ENCODE data around the gene CARNS1. TPM values are rescaled to one million over a fixed set of nuclear protein-coding genes. Genes with fewer than 3 reads are reported as not detected.
A peak's percentile ranks its signal among the peaks of the same experiment; 100 is the strongest.
"Not testable (repeated sequence)": the region's sequence is repeated elsewhere in the genome, so short reads cannot be mapped to it uniquely, and the experiment has no call there.

The CARNS1 gene
- total and polyA plus RNA-seq, 4 donors, result 8.6 to 38.6 (median 25.7) TPM

DNA sequence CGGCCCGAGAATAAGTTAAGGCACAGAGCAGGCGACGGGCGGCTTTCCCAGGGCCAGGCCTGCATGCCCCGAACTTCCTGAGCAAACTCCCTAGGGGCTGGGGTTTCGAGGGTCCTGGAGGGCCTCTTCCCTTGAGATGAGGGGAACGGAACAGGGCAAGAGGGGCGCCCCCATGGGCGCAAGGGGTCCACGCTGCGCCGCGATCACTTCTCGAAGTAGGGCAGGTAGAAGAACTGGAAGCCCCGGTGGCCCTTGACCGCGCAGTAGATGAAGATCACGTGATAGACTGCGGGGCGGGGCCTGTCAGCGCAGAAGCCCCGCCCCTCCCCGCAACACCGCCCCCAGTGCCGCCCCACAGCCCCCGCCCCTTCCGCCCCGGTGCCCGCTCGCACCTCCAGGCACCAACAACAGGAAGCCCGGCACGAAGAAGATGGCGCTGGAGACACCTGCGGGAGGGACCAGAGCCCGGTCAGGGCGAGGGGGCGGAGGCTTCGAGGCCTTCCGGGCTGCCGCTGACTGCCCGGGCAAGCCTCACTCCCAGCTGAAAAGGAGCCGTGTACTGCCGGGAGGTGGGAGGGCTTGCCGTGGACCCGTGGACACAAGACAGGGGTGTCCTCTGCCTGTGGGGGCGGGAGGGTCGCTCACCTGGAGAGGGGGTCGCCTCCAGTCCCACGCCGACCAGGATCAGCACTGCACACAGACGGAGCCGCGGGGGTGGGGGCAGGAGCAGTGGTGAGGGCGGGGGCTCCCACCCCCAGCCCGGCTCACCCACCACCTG is 49.1 kb downstream of the CARNS1 start:
- Histone ChIP-seq H3K27ac (ENCODE audit: low read depth, low read length) (peak overlapping the region; percentile 69), H3K4me1 (ENCODE audit: control insufficient read depth, insufficient read depth, low read length) (peaks cover 46% of the 10 kb centered on the region), H3K36me3 (ENCODE audit: control insufficient read depth, insufficient read depth, low read length) (peaks cover 19% of the 10 kb centered on the region), H3K4me3 (ENCODE audit: low read depth, low read length) (peak overlapping the region; percentile 68), H3K27me3 (ENCODE audit: control insufficient read depth, insufficient read depth, low read length) (no peaks in the 10 kb centered on the region), H3K9me3 (ENCODE audit: control insufficient read depth, insufficient read depth, low read length) (no peaks in the 10 kb centered on the region)
- 10% methylated on average over 41 of the region's 56 CpGs for WGBS (ENCODE audit: insufficient coverage)
- peak; percentile 28 to 93 (median 50) for DNase-seq (ENCODE audit: low read depth in 4 of 6, low spot score in 6 of 6)

DNA sequence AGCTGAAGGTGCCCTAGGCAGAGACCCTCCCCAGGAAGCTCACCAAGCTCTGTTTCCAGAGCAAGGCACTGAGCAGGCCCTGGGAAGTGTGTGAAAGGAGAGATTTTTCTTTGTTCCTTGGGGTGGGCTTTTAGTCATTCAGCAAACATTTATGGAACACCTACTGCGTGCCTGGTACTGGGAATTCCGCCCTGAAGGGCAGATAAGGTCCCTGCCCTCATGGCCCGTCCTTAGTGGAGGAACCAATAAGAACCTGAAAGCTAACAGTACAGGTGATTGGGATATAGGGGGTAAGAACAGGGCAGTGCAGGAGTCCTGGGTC is 49.7 kb downstream of the CARNS1 start:
- Histone ChIP-seq H3K36me3 (ENCODE audit: control insufficient read depth, insufficient read depth, low read length) (peaks cover 19% of the 10 kb centered on the region), H3K4me3 (ENCODE audit: low read depth, low read length) (peak overlapping the region; percentile 68), H3K9me3 (ENCODE audit: control insufficient read depth, insufficient read depth, low read length) (no peaks in the 10 kb centered on the region), H3K27ac (ENCODE audit: low read depth, low read length) (peak overlapping the region; percentile 69), H3K27me3 (ENCODE audit: control insufficient read depth, insufficient read depth, low read length) (no peaks in the 10 kb centered on the region), H3K4me1 (ENCODE audit: control insufficient read depth, insufficient read depth, low read length) (peaks cover 49% of the 10 kb centered on the region)
- no peak for DNase-seq (ENCODE audit: low read depth in 4 of 6, low spot score in 6 of 6)
- 65% methylated on average over 3 of the region's 3 CpGs for WGBS (ENCODE audit: insufficient coverage)

DNA sequence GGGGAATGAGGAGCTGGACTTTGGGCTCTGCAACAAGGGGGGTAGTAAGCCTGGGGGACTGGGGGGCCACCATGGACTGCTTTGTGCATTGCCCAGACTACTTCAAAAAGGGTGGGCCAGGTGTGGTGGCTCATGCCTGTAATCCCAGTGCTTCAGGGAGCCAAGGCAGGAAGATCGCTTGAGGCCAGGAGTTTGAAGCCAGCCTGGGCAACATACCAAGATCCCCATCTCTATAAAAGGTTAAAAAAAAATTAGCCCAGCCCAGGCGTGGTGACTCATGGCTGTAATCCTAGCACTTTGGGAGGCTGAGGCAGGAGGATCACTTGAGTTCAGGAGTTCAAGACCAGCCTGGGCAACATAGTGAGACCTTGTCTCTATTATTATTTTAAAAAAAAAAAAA is 50.1 kb downstream of the CARNS1 start:
- Histone ChIP-seq H3K36me3 (ENCODE audit: control insufficient read depth, insufficient read depth, low read length) (peaks cover 19% of the 10 kb centered on the region), H3K4me1 (ENCODE audit: control insufficient read depth, insufficient read depth, low read length) (peaks cover 49% of the 10 kb centered on the region)
- H3K4me3 ChIP-seq (ENCODE audit: low read depth, low read length); H3K27ac ChIP-seq (ENCODE audit: low read depth, low read length); H3K9me3 ChIP-seq (ENCODE audit: control insufficient read depth, insufficient read depth, low read length); H3K27me3 ChIP-seq (ENCODE audit: control insufficient read depth, insufficient read depth, low read length); DNase-seq (ENCODE audit: low read depth in 4 of 6, low spot score in 6 of 6): not testable (repeated sequence)
- WGBS (ENCODE audit: insufficient coverage), result no CpG with 5 or more reads among the region's 2 CpGs

DNA sequence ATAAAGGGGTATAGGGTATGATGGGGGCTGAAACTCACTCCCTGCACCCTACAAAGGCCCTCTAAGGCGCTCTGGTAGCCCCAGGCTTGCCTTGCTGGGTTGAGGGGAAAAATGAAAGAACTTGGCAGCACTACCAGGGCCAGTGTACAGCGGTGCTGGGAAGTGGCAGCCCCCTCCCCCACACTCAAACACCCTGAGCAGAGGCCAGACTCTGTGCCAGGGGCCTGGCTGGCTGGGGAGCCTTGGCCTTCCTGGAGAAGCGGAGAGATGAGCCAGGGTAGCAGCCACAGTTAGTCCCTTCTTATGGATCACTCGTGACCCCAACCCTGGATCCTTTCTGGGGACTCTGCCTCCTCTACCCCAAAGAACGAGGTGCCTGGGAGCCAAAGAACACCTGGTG is 50.9 kb downstream of the CARNS1 start:
- DNase-seq (ENCODE audit: low read depth in 4 of 6, low spot score in 6 of 6), result no peak
- Histone ChIP-seq H3K4me1 (ENCODE audit: control insufficient read depth, insufficient read depth, low read length) (peaks cover 49% of the 10 kb centered on the region), H3K27me3 (ENCODE audit: control insufficient read depth, insufficient read depth, low read length) (no peaks in the 10 kb centered on the region), H3K4me3 (ENCODE audit: low read depth, low read length) (no peak overlapping the region), H3K36me3 (ENCODE audit: control insufficient read depth, insufficient read depth, low read length) (peaks cover 19% of the 10 kb centered on the region), H3K27ac (ENCODE audit: low read depth, low read length) (no peak overlapping the region), H3K9me3 (ENCODE audit: control insufficient read depth, insufficient read depth, low read length) (no peaks in the 10 kb centered on the region)
- 72% methylated on average over 2 of the region's 5 CpGs for WGBS (ENCODE audit: insufficient coverage)

DNA sequence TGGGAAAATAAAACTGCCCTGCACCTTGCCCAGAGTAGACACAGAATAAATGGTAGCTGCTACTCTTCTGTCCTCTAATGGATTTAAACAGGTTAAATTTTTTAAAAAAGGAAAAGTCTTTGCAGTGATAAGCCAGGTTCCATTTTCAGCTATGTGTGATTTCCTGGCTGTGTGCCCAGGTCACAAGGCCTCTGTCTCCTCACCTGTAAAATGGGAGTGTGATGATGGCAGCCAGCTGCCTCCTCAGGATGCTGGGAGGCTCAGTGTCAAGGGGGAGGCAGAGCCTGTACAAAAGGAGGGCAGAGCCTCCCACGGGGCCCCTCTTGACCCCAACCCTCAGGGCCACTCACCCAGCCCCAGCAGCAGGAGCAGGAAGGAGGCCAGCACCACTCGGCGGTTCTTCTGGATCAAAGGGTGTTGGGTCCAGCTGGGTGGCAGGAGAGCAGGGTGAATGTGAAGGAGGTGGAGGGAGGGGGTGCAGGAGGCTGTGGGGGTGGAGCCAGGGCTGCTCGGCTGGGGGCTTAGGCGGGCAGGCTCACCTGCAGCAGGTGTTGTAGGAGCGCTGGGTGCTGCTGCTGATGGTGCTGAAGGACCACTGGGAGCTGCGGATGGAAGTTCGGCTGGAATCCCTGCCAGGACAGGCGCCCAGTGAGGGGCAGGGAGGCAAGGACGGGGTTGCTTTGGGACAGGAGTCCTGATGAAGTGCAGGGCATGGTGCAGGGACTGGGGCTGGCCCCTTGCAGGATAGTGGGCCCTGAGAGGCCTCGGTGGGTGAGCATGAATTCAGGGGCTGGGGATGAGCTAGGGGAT is 51.7 kb downstream of the CARNS1 start:
- peaks cover 49% of the 10 kb centered on the region for H3K4me1 ChIP-seq (ENCODE audit: control insufficient read depth, insufficient read depth, low read length)
- no peak overlapping the region for H3K4me3 ChIP-seq (ENCODE audit: low read depth, low read length)
- WGBS (ENCODE audit: insufficient coverage), result 90% methylated on average over 10 of the region's 11 CpGs
- no peak for DNase-seq (ENCODE audit: low read depth in 4 of 6, low spot score in 6 of 6)
- no peaks in the 10 kb centered on the region for H3K27me3 ChIP-seq (ENCODE audit: control insufficient read depth, insufficient read depth, low read length)
- H3K36me3 ChIP-seq (ENCODE audit: control insufficient read depth, insufficient read depth, low read length), result peaks cover 19% of the 10 kb centered on the region
- H3K9me3 ChIP-seq (ENCODE audit: control insufficient read depth, insufficient read depth, low read length), result no peaks in the 10 kb centered on the region
- no peak overlapping the region for H3K27ac ChIP-seq (ENCODE audit: low read depth, low read length)

DNA sequence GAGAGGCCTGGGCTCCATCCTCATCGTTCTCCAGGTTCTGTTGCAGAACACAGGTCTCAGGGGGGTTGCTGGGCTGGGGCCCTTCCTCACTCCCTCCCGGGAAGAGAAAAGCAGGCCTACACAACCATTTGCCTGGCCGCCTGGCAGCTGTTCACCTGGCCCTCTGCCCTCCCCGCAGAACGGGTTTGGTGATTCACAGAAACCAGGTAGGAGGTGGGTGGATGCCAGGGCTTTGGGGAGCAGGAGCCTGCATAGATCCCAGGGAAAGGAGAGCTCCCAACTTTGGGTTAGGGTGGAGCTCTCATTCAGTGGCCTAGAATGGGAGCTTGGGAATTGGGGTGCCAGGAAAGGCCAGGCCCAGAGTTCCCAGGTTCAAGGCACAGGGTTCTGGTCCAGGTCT is 52.6 kb downstream of the CARNS1 start:
- no peak for DNase-seq (ENCODE audit: low read depth in 4 of 6, low spot score in 6 of 6)
- H3K27ac ChIP-seq (ENCODE audit: low read depth, low read length), result no peak overlapping the region
- 45% methylated on average over 1 of the region's 5 CpGs for WGBS (ENCODE audit: insufficient coverage)
- no peaks in the 10 kb centered on the region for H3K9me3 ChIP-seq (ENCODE audit: control insufficient read depth, insufficient read depth, low read length)
- H3K27me3 ChIP-seq (ENCODE audit: control insufficient read depth, insufficient read depth, low read length), result no peaks in the 10 kb centered on the region
- H3K4me3 ChIP-seq (ENCODE audit: low read depth, low read length), result peak overlapping the region; percentile 76
- peaks cover 19% of the 10 kb centered on the region for H3K36me3 ChIP-seq (ENCODE audit: control insufficient read depth, insufficient read depth, low read length)
- H3K4me1 ChIP-seq (ENCODE audit: control insufficient read depth, insufficient read depth, low read length), result peaks cover 49% of the 10 kb centered on the region

DNA sequence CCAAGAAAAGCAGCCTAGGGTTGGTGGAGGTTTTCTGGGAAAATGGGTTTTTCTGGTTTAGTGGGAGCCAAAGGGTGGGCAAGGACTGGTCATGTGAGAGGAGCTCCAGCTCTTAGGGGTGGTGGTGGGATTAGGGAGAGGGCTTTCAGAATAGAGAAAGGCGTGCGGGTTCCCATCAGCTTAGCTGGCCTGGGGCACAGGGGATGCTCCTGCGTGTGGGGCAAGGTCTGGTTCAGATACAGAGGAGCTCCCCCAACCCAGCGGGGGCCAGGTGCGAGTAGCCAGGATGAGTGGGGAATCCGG is 52.9 kb downstream of the CARNS1 start:
- 0% methylated on average over 6 of the region's 6 CpGs for WGBS (ENCODE audit: insufficient coverage)
- Histone ChIP-seq H3K4me3 (ENCODE audit: low read depth, low read length) (peak overlapping the region; percentile 76), H3K27ac (ENCODE audit: low read depth, low read length) (peak overlapping the region; percentile 62), H3K36me3 (ENCODE audit: control insufficient read depth, insufficient read depth, low read length) (peaks cover 19% of the 10 kb centered on the region), H3K4me1 (ENCODE audit: control insufficient read depth, insufficient read depth, low read length) (peaks cover 49% of the 10 kb centered on the region), H3K27me3 (ENCODE audit: control insufficient read depth, insufficient read depth, low read length) (no peaks in the 10 kb centered on the region), H3K9me3 (ENCODE audit: control insufficient read depth, insufficient read depth, low read length) (no peaks in the 10 kb centered on the region)
- DNase-seq (ENCODE audit: low read depth in 4 of 6, low spot score in 6 of 6), result no peak

DNA sequence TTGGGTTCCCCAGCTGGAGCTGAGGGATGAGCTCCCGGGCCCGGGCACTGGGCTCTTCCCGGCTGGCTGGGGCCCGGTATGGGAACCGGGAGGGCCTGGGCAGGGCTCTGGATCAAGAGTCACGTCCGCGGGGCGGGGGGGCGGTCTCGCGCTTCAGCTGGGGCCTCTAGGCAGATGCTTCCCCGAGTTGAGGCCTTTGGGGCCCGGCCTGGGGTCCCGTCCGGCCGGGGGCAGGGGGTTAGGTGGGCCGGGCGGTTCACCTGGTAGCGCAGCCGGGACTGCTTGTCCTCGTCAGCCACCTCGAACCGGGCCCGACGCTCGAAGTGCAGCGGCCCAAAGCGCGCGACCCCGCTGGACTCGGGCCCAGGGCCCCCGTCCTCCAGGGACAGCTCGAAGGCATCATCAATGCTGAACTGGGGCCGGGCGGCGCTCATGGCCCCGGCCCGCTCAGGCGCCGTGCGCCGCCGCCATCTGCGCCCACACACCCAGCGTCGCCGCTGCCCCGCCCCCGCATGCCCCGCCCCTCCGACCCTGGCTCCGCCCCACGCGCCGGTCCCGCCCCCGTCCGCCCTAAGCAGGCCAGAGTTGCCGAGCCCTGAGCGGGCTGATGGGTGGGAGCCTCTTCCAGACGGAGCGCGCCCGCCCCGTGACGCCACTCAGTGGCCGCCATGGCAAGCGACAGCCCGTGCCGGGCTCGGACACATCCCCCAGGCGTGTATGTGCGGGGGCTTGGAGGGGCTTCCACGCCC is 53.5 kb downstream of the CARNS1 start, which contains the start of gene TMEM134:
Gene TMEM134 (minus strand): TSS at position 493 of the 749 bp plus-strand sequence. CDS start 59 bp downstream, at position 434.
- Histone ChIP-seq H3K9me3 (ENCODE audit: control insufficient read depth, insufficient read depth, low read length) (no peaks in the 10 kb centered on the region), H3K4me3 (ENCODE audit: low read depth, low read length) (peak within 1 kb of the TSS; percentile 78), H3K27ac (ENCODE audit: low read depth, low read length) (peak within 1 kb of the TSS; percentile 89), H3K4me1 (ENCODE audit: control insufficient read depth, insufficient read depth, low read length) (peaks cover 46% of the 10 kb centered on the region), H3K27me3 (ENCODE audit: control insufficient read depth, insufficient read depth, low read length) (no peaks in the 10 kb centered on the region), H3K36me3 (ENCODE audit: control insufficient read depth, insufficient read depth, low read length) (peaks cover 16% of the 10 kb centered on the region)
- under 1% methylated on average over 76 of the region's 76 CpGs for WGBS (ENCODE audit: insufficient coverage)
- peak; percentile 74 to 97 (median 86) for DNase-seq (ENCODE audit: low read depth in 4 of 6, low spot score in 6 of 6)

DNA sequence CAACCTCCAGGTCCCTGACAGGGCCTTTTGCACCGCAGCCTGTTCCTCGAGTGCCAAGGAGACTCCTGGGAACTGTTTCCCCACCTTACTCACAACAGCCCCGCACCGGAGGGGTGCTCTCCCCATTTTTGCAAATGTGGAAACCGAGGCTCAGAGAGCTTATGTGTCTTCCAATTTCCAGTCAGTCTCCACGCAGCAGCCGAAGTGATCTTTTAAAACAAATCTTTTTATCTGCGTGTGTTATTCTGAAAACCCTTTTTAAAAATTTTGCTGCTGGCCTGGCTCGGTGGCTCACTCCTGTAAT is 54.0 kb downstream of the CARNS1 start:
- Histone ChIP-seq H3K4me1 (ENCODE audit: control insufficient read depth, insufficient read depth, low read length) (peaks cover 41% of the 10 kb centered on the region), H3K4me3 (ENCODE audit: low read depth, low read length) (peak overlapping the region; percentile 78), H3K27me3 (ENCODE audit: control insufficient read depth, insufficient read depth, low read length) (no peaks in the 10 kb centered on the region), H3K27ac (ENCODE audit: low read depth, low read length) (peak overlapping the region; percentile 89), H3K9me3 (ENCODE audit: control insufficient read depth, insufficient read depth, low read length) (no peaks in the 10 kb centered on the region), H3K36me3 (ENCODE audit: control insufficient read depth, insufficient read depth, low read length) (peaks cover 14% of the 10 kb centered on the region)
- 20% methylated on average over 7 of the region's 9 CpGs for WGBS (ENCODE audit: insufficient coverage)
- no peak for DNase-seq (ENCODE audit: low read depth in 4 of 6, low spot score in 6 of 6)
